Stimulated activated naive CD8-positive, alpha-beta T cell treated with anti-CD3 and anti-CD28 coated beads, Interleukin-15, Interleukin-2, amounts not matched to agents 100 U/mL and 50 U/mL, for 24 hours (primary cell): ENCODE results near the gene CAMK2D.

ENCODE experiments used
- ATAC-seq: fragments of 150-1000 bp; cut with Tn5 transposase; one replicate; pipeline ENCODE4 v1.10.0; 2021
- DNase-seq: peaks from one replicate; pipeline ENCODE4 v3.0.0; 2021

CAMK2D gene

GRCh38 chr4:113522433-113522832, 239.1 kb downstream of the CAMK2D start:
- no peak for DNase-seq
- ATAC-seq = no peak

- ATAC-seq (no peak), DNase-seq (no peak)
Measured at GRCh38 chr4:113513382-113513781, 248.2 kb downstream of the CAMK2D start.

- no peak for ATAC-seq
- DNase-seq = no peak
Measured at GRCh38 chr4:113512880-113513279, 248.7 kb downstream of the CAMK2D start.

- ATAC-seq = no peak
- no peak for DNase-seq
Measured at GRCh38 chr4:113511944-113512343, 249.6 kb downstream of the CAMK2D start.

- no peak for DNase-seq
- ATAC-seq = no peak
Measured at GRCh38 chr4:113509851-113510250, 251.7 kb downstream of the CAMK2D start.

- DNase-seq = no peak
- ATAC-seq = no peak
Measured at GRCh38 chr4:113505044-113505443, 256.5 kb downstream of the CAMK2D start.

GRCh38 chr4:113504422-113504821, 257.1 kb downstream of the CAMK2D start:
- no peak for ATAC-seq
- DNase-seq = no peak

GRCh38 chr4:113503691-113504090, 257.8 kb downstream of the CAMK2D start:
- ATAC-seq = no peak

GRCh38 chr4:113502906-113503305, 258.6 kb downstream of the CAMK2D start:
- no peak for ATAC-seq
- DNase-seq = no peak

More at GRCh38 chr4:113503691-113504090, 257.8 kb downstream of the CAMK2D start:
- DNase-seq = no peak

GRCh38 chr4:113502476-113502875, 259.1 kb downstream of the CAMK2D start:
- DNase-seq = no peak

GRCh38 chr4:113500424-113500823, 261.1 kb downstream of the CAMK2D start:
- no peak for ATAC-seq

More at GRCh38 chr4:113502476-113502875, 259.1 kb downstream of the CAMK2D start:
- ATAC-seq = no peak

GRCh38 chr4:113499696-113500095, 261.8 kb downstream of the CAMK2D start:
- DNase-seq (no peak), ATAC-seq (no peak)

More at GRCh38 chr4:113500424-113500823, 261.1 kb downstream of the CAMK2D start:
- DNase-seq = no peak

GRCh38 chr4:113499166-113499565, 262.4 kb downstream of the CAMK2D start:
- no peak for ATAC-seq

GRCh38 chr4:113497154-113497884, 264.2 kb downstream of the CAMK2D start:
- DNase-seq = no peak
- no peak for ATAC-seq

More at GRCh38 chr4:113499166-113499565, 262.4 kb downstream of the CAMK2D start:
- DNase-seq = no peak

- ATAC-seq (no peak), DNase-seq (no peak)
Measured at GRCh38 chr4:113496698-113497097, 264.8 kb downstream of the CAMK2D start.

GRCh38 chr4:113495790-113496189, 265.7 kb downstream of the CAMK2D start:
- no peak for ATAC-seq

GRCh38 chr4:113483131-113483530, 278.4 kb downstream of the CAMK2D start:
- ATAC-seq (no peak), DNase-seq (no peak)

More at GRCh38 chr4:113495790-113496189, 265.7 kb downstream of the CAMK2D start:
- DNase-seq = no peak

GRCh38 chr4:113482325-113482724, 279.2 kb downstream of the CAMK2D start:
- no peak for ATAC-seq
- DNase-seq = no peak

GRCh38 chr4:113481820-113482219, 279.7 kb downstream of the CAMK2D start:
- no peak for ATAC-seq
- no peak for DNase-seq

GRCh38 chr4:113480109-113480508, 281.4 kb downstream of the CAMK2D start:
- DNase-seq (no peak), ATAC-seq (no peak)

- DNase-seq = no peak
- ATAC-seq = no peak
Measured at GRCh38 chr4:113478032-113478431, 283.5 kb downstream of the CAMK2D start.

GRCh38 chr4:113476800-113477199, 284.7 kb downstream of the CAMK2D start:
- DNase-seq = peak; percentile 36
- peak; percentile 75 for ATAC-seq

- peak; percentile 95 for ATAC-seq
- peak; percentile 20 for DNase-seq
Measured at GRCh38 chr4:113474017-113474416, 287.5 kb downstream of the CAMK2D start.

- ATAC-seq (no peak), DNase-seq (no peak)
Measured at GRCh38 chr4:113472864-113473263, 288.7 kb downstream of the CAMK2D start.
